DND-41 (cell line): Measurements from ENCODE around the gene CNPPD1.

Source experiments
- EZH2 ChIP-seq: IDR thresholded peaks from 3 replicates; pipeline ENCODE4 v1.6.1; 2012; ENCODE audit warnings: borderline replicate concordance, low read depth, mild to moderate bottlenecking, moderate library complexity, low read length, inconsistent platforms; ENCODE audit not compliant: severe bottlenecking
- TF ChIP-seq, protein P1 (sequence below): IDR thresholded peaks from 2 replicates; pipeline ENCODE4 v1.5.1; 2012; ENCODE audit warnings: borderline replicate concordance, low read length, moderate library complexity, mild to moderate bottlenecking; ENCODE audit not compliant: poor library complexity, severe bottlenecking; ENCODE audit errors: extremely low read depth

DNA sequence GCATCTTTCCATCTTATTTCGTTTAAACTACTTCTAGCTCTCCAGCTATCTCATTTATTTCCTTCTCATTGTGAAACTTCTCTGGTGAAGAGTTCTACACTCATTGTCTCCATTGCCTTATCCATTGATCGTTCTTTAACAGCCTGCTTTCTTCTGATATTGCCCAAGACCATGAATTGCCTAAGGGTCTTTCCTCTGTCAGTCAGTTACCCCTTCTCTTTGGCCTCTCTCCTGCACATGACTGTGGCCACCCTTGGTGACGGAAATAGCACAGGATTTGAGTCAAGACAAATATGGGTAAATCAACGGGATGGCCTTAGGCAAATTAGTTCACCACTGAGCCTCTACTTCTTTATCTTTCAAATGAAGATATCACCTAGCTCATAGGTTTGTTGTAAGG lies 42.7 kb downstream of the CNPPD1 start:
- TF ChIP-seq, protein P1, sequence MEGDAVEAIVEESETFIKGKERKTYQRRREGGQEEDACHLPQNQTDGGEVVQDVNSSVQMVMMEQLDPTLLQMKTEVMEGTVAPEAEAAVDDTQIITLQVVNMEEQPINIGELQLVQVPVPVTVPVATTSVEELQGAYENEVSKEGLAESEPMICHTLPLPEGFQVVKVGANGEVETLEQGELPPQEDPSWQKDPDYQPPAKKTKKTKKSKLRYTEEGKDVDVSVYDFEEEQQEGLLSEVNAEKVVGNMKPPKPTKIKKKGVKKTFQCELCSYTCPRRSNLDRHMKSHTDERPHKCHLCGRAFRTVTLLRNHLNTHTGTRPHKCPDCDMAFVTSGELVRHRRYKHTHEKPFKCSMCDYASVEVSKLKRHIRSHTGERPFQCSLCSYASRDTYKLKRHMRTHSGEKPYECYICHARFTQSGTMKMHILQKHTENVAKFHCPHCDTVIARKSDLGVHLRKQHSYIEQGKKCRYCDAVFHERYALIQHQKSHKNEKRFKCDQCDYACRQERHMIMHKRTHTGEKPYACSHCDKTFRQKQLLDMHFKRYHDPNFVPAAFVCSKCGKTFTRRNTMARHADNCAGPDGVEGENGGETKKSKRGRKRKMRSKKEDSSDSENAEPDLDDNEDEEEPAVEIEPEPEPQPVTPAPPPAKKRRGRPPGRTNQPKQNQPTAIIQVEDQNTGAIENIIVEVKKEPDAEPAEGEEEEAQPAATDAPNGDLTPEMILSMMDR = no peak
- no peak for TF ChIP-seq EZH2
